DMS 273 (cell line): ENCODE data around the gene DAGLB.
A peak's percentile ranks its signal among the peaks of the same experiment; 100 is the strongest.

Experiments
- DNase-seq: peaks from one replicate; lab custom pipeline; 2025; ENCODE audit not compliant: unreplicated experiment; lab: John Stamatoyannopoulos, UW

The DAGLB gene

DNA sequence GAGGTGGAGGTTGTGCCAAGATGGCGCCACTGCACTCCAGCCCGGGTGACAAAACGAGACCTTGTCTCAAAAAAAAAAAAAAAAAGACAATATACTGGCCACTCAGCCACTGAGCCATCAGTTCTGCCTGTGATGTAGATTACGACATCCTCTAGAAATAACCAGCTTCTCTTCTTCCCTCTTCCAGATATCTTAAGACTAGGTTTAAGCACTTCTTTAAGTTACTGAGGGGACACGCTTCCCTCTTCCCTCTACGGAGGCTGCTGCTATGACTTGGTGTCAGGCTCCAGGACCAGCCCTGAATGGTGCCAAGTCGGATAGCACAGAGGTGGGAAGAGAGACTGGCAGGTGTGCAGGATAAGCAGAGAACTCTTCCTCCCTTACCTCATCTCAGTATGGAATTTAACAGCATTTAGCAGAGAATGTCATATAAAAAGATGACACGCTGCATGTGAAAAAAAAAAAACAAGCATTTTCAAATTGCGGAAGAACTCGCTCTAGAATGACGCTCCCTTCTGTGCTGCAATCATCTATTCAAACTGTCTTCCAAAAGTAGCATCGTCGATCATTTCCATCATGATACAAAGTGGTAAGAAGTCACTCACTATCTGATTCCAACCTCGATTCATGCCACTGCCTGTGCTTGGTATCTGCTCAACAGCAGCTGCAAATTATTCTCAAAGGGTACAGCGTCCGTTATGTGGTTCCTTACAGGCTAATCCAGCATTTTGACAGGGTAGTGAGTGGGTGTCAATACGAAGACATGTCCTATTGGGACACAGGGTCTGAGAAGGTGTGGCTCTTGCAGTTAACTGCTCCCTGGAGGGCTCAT is 13.8 kb downstream of the DAGLB start:
- no peak for DNase-seq

DNA sequence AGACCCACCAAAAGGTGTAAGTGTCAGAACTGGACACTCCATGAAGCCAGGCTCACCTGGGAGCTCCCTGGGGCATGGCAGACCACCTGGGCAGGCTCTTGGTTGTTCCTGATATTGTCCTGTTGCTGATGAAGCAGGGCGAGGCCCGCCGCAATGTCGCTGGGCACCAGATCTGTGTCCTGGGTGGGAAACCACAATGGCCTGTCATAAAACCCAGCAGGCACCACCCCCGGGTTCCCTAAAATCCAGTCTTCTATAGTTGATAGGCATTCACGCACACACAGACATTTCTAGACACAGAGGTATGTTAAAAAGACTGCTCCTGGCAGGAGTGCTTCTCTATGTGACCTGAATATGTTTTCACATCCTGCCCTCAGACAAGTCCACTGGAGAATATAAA is 15.0 kb downstream of the DAGLB start:
- DNase-seq: no peak

DNA sequence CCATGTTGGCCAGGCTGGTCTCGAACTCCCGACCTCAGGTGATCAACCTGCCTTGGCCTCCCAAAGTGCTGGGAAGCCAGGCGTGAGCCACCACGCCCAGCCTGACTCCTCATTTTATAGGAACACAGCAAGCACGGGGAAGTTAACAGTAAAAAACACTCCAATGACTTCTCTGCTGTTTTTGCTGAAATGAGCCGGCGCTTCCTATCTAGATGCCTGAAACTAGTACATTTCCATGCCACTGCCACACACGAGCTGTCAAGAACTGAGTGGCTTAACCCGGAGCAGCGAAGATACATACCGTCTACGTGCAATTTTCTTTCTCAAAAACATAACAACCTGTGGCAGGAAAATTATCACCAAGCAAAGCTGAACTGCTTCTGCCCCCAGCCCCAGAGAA is 16.8 kb downstream of the DAGLB start:
- DNase-seq: no peak

DNA sequence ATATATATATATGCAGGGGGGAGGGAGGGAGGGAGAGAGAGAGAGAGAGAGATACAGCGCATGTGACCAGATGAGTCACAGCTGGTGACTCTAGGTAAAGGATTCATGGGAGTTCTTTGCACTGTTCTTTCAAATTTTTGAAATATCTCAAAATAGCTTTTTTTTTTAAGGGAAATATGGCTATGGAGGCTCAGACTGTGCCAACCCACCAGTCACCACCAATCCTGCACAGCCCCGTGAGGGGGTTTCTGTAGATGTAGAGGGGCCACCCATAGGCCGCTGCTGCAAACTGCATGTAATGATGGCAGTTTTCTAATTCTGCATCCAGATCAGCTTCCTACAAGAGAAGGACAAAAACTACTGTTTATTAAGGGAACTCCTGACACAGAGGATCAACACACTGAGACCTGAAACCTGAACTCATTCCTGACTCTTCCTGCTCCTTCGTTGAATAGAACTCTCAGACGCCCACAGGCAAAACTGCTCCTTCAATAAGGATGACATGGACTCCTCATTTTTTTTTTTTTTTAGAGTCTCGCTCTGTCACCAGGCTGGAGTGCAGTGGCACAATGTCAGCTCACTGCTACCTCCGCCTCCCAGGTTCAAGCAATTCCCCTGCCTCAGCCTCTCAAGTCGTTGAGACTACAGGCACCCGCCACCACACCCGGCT is 17.3 kb downstream of the DAGLB start:
- DNase-seq: peak; percentile 41

DNA sequence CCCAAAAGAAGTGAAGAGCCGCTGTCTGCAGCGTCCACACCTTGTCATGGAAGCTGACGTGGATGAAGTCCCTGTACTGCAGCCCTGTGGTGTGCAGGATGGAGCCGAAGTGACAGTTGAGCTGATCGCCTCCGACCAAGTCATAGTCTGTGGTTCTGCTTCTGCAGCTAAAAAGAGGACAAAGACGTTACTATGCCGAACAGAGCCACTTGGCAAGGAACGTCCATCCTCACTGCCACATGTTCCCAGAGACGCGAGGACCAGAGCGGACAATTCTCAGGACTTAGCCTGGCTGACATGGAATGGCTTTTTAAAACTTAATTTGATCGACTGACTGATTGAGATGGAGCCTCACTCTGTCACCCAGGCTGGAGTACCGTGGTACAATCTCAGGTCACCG is 21.8 kb downstream of the DAGLB start:
- DNase-seq: no peak

DNA sequence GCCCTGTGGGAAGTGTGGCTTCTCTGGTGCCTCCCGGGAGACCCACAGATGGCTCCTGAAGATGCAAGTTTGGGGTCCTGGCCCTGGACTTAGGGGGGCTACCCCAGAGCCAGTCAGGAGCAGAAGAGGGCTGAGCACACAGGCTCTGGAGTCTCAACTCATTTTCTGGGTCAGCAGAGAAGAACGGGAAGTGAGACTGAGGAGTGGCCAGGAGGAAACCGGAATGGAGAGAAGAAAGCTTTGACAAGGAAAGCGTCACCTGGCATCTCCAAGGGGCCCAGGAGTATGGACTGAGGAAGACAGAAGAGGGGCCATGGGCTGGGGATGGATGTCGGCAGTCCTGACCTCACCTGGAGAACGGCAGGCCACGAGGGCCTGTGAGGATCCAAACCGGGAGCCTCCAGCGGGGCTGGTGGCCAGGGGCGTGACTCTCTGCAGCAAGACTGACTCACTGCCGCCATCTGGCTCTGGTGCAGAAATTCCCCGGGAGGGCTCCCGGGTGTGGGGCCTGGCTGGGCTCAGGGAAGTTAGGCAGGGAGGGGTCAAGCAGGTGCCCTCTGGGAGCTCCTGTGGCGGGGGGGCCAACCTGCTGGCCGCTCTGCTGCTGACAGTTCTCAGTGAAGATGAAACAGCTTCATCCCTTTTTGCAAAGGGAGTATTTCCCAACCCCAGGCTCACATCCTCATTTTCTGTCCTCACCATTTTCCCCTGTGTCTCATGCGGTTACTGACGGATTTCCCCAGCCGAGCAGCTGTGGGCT is 23.6 kb downstream of the DAGLB start:
- DNase-seq: peak; percentile 84

DNA sequence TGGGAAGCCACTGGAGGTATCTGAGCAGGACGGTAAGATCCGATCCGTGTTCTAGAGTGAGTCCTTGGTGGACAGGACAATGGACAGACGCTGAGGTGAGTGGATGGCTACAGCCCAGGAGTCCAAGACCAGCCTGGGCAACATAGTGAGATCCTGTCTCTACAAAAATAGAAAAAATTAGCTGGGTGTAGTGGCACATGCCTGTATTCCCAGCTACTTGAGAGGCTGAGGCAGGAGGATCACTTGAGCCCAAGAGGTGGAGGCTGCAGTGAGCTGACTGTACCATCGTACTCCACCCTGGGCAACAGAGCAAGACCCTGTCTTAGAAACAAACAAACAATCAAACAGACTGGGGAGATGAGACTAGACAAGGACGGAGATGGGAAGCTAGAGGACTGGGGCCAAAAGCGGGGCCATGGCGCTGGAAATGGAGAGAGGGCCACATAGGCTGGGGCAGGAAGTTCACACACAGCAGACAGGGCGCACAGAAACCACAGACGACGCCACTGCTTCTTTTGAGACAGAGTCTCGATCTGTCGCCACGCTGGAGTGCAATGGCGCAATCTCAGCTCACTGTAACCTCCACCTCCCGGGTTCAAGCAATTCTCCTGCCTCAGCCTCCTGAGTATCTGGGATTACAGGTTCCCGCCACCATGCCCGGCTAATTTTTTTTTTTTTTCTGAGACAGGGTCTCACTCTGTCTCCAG is 24.7 kb downstream of the DAGLB start:
- no peak for DNase-seq

DNA sequence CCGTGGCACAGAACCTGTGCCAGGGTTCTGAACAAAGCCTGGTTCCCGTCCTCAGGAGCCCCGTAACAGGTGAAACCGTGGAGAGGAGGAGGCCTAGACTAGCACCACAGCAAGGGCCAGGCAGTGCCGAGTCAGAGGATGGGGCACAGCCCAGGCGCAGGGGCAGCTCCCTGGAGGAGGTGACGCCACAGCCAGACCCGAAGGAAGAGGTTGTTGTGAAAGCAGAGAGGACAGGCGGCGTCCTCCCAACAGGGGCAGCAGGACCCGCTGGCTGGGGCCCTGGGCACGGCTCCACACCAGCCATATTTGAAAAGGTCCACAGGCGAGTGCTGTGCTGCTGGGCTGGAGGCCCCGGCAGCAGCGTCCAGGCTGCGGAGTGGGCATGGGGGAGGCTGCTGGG is 25.7 kb downstream of the DAGLB start:
- no peak for DNase-seq

DNA sequence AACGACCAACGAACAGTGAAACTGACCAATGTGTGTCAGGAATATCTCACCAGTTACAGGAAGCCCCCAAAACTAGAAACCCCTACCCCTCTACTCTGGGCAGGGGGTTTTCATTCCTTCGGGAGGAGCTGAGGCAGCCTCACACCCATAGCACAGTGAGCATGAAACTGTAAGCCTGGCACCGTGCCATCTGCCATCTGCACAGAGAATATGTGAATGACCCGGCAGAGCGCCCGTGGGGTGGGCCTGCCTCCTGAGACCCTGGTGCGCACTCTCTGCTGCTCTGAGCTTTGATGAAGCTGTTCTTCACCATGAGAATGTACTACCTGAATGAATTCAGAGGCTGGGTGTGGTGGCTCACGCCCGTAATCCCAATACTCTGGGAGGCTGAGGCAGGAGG is 27.1 kb downstream of the DAGLB start:
- DNase-seq: peak; percentile 47

DNA sequence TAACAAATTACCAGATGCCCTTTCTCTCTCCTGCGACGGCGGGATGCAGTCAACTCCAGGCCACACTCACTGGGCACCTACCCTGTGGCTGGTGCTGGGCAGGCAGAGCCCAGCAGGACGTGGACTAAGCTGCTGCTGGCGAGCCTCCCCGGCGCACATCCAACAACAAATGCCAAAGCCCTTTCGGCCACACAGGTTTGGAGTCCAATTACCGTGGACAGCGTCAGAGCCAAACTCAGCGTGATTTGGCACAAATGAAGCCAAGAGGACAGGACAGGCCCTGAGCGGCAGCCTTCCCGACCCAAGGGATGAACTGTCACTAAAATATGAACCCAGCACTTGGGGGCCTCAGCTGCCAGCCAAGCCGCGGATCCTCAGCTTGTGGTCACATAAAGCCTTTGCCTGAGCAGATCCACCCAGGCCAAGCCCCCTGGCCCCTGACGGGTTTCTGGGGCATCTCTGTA is 28.4 kb downstream of the DAGLB start:
- no peak for DNase-seq

DNA sequence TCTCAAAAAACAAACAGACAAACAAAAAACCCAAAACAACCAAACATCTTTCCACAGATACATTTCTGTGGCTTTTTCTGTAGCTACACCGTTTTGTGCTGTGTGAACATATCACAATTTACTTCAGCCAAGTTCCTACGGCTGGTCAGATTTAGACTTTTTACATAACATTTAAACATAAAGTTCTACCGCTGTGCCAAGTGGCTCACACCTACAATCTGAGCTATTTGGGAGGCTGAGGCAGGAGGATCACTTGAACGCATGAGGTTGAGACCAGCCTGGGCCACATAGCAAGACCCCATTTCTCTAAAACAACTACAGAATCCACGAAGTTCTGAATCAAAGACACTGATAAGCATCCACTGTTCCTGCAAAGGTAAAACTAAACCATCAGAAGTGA is 30.3 kb downstream of the DAGLB start:
- DNase-seq: no peak

DNA sequence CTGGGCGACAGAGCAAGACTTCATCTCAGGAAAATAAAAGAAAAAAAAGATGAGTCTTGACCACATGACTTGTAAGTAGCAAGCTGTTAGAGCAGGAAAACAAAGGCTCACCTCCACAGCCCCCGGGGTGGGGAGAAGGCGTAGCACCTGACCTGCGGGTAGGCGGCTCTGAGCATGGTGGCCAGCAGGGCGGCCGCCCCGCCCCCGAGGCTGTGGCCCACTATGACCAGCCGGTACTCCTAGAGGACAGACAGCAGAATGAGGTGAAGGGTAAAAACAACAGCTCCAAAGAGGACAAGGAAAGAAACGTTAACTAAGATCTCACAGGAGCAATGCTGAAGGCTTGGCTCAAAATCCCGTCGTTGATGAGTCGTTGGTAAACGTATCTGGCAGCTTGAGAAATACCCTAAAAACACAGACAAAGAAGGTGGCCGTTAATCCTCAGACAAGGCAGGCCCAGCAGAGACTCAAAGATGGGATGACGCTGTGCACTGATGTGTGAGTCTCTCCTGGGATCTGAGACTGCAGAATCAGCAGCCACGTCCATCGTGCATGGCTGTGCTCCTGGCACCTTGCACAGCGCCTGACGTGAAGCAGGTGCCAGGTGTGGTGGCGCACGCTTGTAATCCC is 31.1 kb downstream of the DAGLB start:
- no peak for DNase-seq

DNA sequence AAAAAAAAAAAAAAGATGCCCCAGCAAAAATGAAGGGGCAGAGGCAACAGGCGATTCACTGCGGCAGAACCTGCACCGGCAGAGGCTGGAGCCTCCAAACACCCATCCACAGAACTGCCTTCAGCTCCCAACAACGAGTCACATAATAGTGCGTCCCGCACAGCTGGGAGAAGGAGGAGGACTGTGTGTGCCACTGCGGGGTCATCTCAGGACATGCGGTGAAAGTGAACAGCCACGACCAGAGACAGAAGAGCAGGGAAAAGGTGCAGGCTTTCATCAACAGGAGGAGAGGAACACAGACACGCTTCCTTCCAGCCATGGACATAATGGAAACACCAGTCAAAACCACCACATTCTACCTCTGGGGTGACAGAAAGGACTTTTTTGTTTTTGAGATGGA is 34.1 kb downstream of the DAGLB start:
- no peak for DNase-seq

DNA sequence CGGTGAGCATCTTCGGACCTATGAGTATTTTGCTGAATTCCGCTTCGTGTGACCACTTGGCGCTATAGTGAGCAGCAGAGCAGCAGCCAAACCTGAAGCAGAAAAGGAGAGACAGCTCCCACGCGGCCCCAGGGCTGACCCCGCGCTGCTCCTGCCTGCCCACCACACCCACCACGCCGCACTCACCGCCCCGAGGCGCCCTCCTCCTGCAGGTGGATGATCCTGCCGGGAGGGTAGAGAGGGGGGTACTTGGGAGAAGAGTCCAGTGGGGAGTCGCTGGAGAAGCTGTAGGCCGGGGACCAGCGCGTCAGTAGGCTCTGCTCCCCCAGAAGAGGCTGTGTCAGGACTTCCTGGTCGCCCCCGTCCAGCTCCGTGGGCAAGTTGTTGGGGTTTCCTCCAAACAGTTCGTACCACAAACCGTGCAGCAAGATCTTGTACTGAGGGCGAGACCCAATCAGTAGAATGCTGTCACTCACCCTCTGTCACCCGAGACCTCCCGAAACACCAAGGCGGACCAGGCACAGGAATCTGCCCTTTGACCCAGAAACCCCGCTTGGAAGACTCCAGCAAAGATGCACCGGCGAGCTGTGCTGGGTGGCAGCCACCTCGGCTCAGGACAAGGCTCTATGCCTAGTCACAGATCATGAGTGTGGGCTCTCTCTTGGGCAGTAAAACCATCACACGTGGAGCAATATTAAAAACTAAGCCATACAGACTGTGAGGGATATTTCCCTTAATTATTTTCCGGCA is 37.6 kb downstream of the DAGLB start:
- peak; percentile 16 for DNase-seq

DNA sequence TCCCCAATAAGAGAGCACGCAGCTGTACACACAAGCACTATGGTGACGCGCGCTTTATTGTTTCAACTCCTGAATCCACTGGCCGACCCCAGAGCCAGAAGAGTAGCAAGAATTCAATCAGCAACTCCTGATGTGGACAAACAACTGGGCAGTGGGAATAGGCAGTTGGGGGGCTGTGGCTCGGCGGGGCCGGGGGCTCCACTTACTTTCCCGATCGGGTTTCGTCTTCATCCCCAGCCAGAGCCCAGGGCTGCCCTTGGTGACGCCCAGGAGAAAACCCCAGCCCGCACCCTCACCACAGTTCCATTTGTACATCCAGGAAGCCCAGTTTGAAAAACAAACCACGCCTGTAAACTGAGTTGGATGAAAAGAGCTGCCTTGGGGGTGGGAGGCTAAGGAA is 38.7 kb downstream of the DAGLB start:
- no peak for DNase-seq

DNA sequence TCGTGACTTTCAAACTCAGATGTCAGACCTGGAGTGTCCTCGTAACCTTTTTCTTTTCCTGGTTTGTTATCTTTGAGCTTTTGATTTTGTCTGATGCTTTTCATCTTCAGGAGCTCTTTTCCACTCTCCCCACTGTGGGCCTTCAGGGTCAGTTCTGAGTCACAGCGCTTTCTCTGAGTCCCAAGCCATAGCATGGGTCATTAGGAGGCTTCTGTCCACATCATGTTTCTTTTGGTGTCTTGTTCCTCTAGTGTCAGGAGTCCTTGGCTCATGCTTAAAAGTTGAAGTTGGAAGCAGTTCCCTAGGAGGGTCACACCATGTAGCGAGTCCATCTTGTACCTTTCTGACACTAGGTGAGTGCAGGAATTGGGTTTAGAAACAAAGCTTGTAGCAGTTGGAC is 40.3 kb downstream of the DAGLB start:
- DNase-seq: no peak

DNA sequence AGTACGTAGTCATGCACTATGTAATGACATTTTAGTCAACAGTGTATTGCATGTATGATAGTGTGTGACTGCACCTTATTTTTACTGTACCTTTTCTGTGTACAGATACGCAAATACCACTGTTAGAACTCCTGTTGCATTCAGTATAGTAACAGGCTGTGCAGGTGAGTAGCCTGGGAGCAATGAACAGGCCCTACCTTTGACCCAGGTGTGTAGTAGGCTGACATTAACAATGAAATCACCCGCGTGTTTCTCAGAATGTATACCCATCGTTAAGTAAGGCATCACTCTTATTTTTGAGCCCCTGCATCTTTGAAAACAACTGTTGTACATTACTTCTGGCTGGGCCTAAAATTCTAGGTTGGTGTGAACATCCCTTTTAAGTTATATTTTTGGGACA is 41.6 kb downstream of the DAGLB start:
- DNase-seq: no peak

DNA sequence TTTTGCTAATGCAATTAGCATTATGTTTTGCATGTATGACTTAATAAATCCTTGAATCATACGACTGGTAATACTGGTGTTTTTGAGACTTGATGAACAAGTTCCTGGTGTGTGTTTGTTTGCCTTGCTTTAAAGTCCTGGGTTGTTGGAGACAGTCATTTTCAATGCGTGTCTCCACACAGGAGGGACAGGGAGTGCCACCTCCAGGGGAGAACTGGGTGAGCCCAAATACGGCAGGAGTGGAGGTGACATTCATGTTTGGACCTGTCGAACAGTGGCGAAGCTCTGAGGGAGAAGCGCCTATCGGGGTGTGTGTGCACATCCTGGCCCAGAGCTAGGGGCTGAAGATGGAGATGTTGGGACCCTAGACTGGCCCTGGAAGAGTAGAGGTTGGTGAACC is 43.8 kb downstream of the DAGLB start:
- DNase-seq: no peak

DNA sequence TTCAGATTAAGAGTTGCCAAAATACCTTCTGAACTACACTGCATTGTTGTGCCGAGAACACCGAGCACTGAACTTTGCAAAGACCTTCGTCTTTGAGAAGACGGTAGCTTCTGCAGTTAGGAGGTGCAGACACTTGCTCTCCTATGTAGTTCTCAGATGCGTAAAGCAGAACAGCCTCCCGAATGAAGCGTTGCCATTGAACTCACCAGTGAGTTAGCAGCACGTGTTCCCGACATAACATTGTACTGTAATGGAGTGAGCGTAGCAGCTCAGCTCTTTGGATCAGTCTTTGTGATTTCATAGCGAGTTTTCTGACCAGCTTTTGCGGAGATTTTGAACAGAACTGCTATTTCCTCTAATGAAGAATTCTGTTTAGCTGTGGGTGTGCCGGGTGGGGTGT is 45.0 kb downstream of the DAGLB start:
- DNase-seq: no peak

DNA sequence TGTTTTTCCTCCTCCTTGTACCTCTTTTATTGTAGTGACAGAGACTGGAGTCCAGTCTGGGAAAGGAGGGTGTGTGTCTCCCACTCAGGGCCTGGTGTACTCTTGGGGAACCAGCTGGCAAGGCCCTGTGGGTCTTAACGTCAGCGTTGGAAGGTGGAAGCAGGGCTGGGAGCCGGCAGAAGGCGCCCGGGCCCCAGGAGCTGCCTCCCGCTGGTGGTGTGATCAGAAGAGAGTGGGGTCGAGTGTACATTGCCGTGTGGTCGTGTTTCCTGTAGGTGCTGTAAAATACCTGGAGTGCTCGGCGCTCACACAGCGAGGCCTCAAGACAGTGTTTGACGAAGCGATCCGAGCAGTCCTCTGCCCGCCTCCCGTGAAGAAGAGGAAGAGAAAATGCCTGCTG is 45.7 kb downstream of the DAGLB start:
- DNase-seq: no peak
